Brain microvascular endothelial cell (primary cell): ENCODE measurements around the gene BATF3.

Source experiments
- DNase-seq: peaks from one replicate; pipeline ENCODE4 v3.0.0-alpha.2; 2020
- H3K27ac ChIP-seq: fragments of 250-450 bp; sonication (Bioruptor Pico); 2 replicates; pipeline ENCODE4 v1.5.1; 2020; ENCODE audit warnings: mild to moderate bottlenecking, moderate library complexity
- H3K27me3 ChIP-seq: fragments of 250-450 bp; sonication (Bioruptor Pico); replicated peaks from 2 replicates; pipeline ENCODE4 v1.5.1; 2020; ENCODE audit warnings: mild to moderate bottlenecking
- H3K36me3 ChIP-seq: fragments of 250-450 bp; sonication (Bioruptor Pico); replicated peaks from 2 replicates; pipeline ENCODE4 v1.5.1; 2020; ENCODE audit warnings: mild to moderate bottlenecking
- H3K4me3 ChIP-seq: 2 replicates; pipeline ENCODE4 v1.5.1; 2011; ENCODE audit warnings: low read depth, mild to moderate bottlenecking, control low read depth, low read length, moderate library complexity
- in situ Hi-C: cut with HindIII; loops from 2 replicates; pipeline ENCODE4 v1.10.0; 2017; ENCODE audit warnings: low sequenced_read_pairs, low pct_ligation_motif_present
- TF ChIP-seq, protein P1 (sequence below): IDR thresholded peaks from 2 replicates; pipeline ENCODE4 v1.5.1; 2011; ENCODE audit warnings: low read depth, mild to moderate bottlenecking, moderate library complexity, low read length, control low read depth, inconsistent platforms; ENCODE audit errors: missing control alignments

The BATF3 gene

DNA sequence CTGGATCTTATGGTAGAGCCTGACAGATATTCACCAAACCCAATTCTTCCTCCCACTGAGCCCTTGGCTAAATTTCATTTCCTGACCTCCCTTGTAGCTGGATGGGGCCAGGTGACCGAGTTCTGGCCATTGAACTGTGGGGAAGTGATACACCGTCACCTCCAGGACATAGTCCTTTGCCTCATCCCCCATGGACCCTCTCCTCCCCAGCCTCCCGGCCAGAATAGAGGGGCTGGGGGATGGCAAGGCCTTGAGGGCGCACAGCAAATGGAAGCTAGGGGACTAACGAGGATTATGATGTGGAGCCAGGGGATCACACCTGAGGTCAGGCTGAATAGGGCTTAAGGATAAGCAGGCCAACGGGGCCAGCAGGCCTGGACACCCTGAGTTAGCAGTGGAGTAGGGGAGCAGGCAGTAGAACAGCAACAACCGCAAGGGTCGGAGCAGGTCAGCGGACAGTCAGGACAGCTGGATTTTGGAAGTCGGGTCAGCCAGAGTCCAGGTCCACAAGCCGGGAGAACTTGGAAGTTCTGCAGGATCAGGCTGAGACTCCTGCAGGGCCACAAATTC is 15.0 kb downstream of the BATF3 start:
- TF ChIP-seq, protein P1, sequence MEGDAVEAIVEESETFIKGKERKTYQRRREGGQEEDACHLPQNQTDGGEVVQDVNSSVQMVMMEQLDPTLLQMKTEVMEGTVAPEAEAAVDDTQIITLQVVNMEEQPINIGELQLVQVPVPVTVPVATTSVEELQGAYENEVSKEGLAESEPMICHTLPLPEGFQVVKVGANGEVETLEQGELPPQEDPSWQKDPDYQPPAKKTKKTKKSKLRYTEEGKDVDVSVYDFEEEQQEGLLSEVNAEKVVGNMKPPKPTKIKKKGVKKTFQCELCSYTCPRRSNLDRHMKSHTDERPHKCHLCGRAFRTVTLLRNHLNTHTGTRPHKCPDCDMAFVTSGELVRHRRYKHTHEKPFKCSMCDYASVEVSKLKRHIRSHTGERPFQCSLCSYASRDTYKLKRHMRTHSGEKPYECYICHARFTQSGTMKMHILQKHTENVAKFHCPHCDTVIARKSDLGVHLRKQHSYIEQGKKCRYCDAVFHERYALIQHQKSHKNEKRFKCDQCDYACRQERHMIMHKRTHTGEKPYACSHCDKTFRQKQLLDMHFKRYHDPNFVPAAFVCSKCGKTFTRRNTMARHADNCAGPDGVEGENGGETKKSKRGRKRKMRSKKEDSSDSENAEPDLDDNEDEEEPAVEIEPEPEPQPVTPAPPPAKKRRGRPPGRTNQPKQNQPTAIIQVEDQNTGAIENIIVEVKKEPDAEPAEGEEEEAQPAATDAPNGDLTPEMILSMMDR: no peak
- DNase-seq: no peak
- H3K27ac ChIP-seq: no peak overlapping the region

GRCh38 chr1:212684076-212684475 is 15.6 kb downstream of the BATF3 start:
- TF ChIP-seq, protein P1: no peak
- no peaks in the 10 kb centered on the region for H3K36me3 ChIP-seq
- in situ Hi-C loops: no loop called here
- no peaks in the 10 kb centered on the region for H3K27me3 ChIP-seq
- DNase-seq: no peak
- H3K27ac ChIP-seq: no peak overlapping the region
- H3K4me3 ChIP-seq: no peak overlapping the region

More for the DNA sequence above, 15.0 kb downstream of the BATF3 start:
- Histone ChIP-seq H3K4me3 (no peak overlapping the region), H3K36me3 (no peaks in the 10 kb centered on the region), H3K27me3 (no peaks in the 10 kb centered on the region)
- in situ Hi-C loops: no loop called here

DNA sequence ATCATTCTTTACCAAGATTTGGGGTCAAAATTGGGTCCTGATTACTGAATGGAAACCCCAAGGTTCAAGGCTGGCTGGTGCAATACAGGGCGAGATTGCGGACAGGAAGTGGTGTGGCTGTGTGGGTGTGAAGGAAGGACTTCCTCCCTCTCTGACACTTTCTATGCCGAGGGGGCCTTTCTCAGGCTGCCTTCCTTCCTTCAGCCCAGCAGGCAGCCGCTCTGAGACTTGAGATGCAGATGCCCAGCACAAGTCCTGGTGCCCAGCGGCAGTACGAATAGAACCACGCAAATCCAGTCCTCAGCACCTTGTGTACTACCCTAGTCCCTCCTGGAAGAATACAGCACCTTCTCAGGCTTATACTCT is 16.3 kb downstream of the BATF3 start:
- in situ Hi-C loops: no loop called here
- H3K27ac ChIP-seq: no peak overlapping the region
- TF ChIP-seq, protein P1: no peak
- DNase-seq: no peak
- no peak overlapping the region for H3K4me3 ChIP-seq
- H3K27me3 ChIP-seq: no peaks in the 10 kb centered on the region
- H3K36me3 ChIP-seq: no peaks in the 10 kb centered on the region

DNA sequence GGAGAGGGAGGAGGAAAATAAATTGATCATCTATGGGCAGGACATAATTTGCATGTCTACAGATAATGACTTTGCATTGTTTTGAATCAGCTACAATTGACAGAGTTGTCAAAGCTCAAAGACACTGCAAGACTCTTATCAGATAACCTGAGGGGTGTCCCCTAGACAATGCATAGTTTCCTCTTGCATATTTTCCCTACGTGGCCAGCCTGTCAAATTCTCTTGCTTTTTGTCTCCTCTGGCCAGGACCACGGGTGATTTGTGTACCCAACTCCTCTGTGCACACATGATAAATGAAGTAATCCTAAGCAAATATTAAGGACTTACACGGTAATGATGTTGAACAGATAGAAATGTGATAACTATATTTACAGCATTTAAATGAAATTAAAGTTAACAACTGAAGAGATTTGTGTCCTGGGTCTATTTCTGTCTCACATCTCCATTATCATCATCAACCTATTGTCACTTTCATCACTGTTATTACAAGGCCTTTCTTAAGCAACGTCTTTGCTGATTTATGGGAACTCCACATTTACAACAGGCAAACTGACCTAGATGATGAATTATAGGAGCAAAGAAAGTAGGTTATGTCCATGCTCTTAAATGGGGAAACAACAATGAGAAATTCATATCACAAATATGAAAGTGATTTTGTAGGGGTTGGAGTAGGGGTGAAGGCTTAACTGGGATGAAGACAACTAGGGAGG is 18.8 kb downstream of the BATF3 start:
- in situ Hi-C loops: no loop called here
- no peak overlapping the region for H3K27ac ChIP-seq
- no peaks in the 10 kb centered on the region for H3K27me3 ChIP-seq
- DNase-seq: no peak
- H3K36me3 ChIP-seq: no peaks in the 10 kb centered on the region
- H3K4me3 ChIP-seq: no peak overlapping the region
- TF ChIP-seq, protein P1: no peak

GRCh38 chr1:212678456-212679410 is 20.9 kb downstream of the BATF3 start:
- Histone ChIP-seq H3K27ac (no peak overlapping the region), H3K36me3 (no peaks in the 10 kb centered on the region), H3K27me3 (no peaks in the 10 kb centered on the region), H3K4me3 (no peak overlapping the region)
- in situ Hi-C loops: no loop called here
- DNase-seq: no peak
- TF ChIP-seq, protein P1: no peak
